Inferior parietal cortex (tissue), 1 donor: ENCODE results near the gene YOD1.
A peak's percentile ranks its signal among the peaks of the same experiment; 100 is the strongest.

Experiments
- DNase-seq: peaks from one replicate; pipeline ENCODE4 v3.0.0-alpha.2; 2016; ENCODE audit errors: extremely low spot score

The YOD1 gene

DNA sequence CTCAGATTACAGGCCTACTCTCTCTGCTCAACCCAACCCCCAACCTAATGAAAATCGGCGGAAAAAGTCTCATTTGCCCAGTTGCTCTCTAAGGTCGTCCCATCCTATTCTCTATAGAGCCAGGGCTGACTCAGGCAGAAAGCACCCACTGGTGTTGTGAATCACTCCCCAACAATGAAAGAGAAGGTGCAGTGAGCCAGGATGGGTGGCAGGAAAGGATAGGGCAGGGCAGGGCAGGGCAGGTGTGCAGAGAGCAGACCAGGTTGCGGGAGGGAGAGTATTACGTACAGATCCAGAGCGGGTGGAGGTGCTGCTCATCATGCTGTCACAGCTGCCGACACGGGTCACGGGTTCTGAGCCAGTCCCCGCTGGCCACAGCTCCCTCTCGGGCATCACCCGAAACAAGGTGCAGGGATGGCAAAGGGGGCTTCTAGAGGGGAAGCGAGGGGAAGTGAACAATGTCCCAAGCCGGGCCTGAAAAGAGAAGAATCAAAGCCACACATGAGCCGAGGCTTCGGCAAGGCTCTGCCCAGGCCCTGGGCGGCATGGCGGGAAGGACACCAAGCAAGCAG is 23.7 kb downstream of the YOD1 start:
- no peak for DNase-seq

DNA sequence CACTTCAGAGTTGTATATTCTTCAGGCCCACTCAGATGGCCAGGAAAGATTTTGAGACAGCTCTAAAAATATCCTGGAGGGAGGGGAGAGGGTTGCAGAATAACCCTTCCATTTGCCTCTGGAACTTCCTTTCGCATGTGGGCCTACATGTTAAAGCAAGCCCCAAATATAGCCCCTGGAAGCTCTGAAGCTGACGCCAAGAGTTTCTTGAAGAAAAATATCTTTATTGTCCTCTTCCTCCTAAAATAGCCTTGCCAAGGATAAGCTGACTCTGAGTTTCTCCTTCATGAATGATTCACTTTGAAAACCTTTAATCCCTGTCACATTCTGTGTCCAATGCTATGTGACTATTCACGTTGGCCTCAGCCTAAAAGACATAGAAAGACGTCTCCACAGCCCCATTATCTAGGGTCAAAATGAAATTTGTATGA is 24.9 kb downstream of the YOD1 start:
- DNase-seq = no peak

DNA sequence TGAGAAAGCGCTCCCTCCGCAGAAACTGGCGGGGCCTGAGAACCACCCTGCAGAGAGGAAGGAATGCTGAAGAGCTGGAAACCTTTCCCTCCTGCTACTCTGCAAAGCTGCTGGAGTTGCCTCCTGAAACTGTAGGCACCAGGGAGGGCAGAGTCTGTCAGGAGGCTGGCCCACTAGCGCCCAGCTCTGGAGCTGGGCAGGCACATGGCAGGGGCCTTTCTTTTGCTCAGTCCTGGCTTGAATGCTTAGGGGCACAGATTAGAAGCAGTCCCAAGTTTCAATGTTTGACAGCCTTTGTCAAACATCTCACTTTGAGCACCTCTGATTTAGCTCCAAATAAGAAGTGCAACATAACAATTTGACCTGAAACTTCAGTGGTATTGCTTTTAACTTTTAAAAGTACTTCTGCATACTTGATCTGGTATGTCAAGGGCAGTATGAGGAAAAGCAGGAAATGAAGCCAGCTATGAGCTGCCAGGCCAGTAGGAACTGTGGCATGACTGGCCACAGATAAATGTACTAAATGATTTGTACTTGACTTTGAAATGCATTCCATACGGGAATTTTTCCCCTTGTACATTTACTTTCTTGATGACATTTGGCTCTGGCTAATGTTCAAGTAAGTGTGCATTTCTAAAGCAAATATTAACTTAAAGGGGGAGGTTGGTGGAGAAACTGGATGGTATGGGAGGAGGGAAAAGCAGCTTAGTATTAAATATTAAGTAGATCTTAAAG is 25.7 kb downstream of the YOD1 start:
- no peak for DNase-seq

DNA sequence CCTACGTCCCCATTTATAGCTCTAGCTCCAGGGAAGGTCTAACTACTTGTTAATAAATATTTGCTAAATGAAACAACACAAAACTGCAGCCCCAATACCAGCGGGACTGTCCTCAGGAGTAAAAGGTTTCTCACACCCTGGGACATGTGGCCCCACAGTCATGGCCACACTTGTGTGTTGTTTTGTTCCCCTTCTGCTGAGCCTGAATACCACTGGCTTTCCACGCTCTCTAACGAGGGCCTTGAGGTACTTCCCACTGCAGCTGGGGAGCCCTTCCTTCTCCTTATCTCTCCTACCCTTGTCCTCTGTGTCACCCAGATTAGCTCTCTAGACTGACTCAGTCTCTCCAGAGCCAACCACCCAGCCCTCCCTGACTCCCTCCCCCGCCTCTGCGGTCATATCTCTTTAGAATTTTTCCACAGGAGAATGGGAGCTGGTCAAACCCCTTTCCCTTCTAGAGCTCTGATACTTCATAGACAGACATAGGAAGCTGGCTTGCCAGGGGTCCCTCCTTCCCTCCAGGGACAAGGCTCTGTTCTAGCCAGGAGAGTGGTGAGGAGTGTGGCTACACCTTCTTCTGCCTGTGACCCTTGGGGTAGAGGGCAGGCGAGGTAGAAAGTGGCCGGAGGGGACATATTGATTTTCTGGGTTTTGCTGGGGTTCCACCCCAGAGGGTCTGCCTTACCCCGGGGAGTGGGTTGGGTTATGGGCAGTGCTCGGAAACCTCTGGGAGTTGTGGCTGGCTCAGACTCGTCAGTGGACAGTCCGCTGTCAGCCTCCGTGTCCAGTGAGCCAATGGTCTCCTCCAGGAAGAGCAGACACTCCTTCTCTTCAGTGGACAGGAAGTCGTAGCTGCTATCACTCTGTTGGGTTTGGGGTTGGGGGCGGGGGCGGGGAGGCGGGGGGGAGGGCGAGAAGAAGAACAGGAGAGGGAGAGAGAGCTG is 26.5 kb downstream of the YOD1 start:
- peak; percentile 63 for DNase-seq

DNA sequence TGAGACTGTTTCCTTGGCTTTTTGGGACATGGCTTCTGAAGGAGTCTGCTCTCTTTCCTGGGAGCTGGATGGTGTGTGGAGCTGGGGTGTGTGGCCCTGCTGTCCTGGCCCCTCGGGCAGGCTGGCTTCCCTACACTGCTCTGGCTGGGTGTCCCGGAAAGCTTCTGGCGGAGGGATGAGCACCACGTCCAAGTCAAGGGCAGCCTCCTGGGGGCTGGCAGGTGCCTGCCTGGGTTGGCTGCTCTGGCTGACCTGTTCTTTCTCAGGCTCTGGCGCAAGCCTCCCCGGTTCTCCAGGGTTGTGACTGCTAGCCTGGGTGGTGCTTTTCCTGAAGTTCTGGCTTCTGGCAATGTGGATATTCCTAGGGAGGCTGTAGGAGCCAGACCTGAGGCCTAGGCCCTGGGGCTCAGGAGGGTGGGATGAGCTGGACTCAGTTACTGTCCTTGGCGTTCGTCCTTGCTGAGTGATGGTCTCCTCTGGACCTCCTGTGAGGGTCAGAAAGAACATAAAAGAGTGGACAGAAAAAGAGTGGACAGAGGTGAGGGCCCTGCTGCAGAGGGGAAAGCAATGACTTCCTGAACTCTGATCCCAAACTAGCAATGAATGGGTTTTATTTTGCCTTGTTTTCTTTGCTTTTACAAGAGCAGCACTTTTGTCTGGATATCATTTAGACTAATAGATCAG is 27.9 kb downstream of the YOD1 start:
- DNase-seq = no peak

DNA sequence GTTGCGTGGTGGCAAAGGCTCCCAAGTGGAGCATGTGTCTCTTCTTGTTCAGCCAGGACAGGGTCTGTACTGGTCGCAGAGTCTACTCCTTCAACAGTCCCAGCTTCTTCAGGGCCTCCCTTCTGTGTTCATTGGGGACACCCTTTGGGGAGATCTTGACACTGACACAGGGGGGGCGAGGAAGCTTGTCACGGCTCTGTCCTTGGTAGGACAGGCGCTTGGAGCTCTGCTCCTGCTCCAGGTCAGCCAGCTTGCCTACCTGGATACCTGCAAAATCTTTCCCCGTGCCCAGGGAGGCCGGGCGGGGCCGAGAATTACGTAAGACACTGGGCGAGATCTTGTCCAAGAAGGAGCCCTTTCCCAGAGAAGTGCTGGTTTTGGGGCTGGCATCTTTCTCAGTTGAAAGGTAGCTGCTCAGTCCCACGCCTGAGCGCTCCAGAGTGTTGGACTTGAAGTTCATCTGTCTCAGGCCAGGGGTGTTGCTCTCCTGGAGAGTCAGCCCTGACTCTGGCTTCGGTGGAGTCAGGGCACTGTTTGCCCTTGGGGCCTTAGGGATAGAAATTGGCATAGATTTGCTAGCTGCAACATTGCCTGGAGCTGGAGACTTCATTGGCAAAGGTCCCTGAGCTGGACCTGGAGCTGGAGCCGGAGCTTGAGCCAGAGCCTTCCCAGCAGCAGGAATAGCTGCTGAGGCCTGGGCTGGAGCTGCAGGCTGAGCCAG is 29.0 kb downstream of the YOD1 start:
- no peak for DNase-seq

DNA sequence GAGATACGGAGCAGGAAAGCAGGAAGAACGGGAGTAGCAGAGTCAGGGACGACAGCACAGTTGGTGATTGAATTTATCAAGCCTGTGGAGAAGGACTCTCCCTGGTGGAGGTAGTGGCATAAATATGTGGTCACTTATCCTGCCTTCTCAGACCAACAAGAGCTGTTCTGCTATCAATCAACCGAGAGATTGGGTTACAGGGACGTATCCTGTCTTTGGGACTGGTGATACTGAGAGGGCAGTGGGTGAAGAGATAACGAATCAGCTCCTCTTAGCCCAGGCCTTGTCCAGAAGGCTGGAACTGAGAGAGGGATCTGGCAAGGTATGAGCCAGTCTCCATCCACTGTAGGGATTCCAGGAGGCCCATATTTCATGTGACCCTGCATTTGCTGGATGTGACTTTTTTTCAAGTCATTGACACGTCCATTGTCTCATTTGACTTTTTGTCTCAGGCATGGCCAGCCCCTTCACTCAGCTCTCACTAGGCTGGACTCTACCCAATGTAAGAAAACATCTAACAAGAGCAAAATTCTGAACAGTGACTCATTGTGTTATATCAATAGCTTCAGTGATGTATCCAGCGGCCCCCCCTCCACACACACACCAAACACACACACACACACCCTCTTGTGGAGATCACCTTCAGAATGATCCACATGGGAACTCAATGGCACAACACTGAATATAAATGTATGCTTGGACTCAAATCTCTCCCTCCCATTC is 29.7 kb downstream of the YOD1 start:
- peak; percentile 53 for DNase-seq

DNA sequence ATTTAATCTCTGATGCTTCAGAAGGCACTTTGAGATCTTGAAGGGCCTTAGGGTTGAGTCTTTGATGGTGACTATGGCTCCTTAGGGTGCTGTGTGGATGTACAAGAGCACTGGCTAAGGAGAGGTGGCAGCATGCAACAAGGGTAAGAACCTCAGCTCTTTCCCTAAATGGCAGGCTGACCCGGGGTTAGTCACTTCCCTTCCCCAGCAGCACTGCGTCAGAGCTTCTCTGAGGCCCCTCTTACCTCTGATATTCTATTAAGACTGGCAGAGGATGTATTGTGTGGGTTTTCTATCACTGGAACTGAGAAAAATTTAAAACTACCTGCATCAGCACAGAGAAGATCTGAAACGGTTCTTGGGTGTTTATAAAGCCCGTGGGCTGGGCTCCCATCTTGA is 30.3 kb downstream of the YOD1 start:
- DNase-seq = no peak

DNA sequence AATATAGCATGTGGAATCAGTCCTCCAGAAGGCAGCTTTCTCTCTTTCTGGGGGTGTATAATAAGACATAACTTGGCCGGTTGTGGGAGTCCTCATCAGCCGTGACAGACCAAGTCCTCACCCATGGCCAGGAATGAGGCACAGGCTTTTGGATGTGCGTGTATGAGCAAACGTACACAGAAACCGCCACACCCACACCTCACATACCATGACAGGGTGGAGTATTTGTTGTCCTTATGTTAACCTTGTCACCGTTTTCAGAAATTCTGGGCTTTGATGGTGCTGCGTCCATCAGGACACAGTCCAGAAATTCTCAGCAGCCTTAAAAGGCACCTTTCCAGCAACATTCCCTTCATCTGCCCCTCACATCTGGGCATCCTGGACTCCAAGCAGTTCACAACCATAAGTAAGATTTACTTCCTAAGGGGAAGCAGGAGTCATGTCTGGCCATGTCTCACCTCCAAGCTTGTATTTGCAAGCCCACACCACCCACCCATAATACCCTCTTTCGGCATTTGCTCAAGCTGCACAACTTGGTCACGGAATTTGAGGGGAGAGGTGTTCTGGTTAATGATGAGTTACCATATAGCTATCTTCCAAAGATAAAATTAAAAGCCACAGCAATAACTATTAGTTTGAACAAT is 30.8 kb downstream of the YOD1 start:
- DNase-seq = no peak

DNA sequence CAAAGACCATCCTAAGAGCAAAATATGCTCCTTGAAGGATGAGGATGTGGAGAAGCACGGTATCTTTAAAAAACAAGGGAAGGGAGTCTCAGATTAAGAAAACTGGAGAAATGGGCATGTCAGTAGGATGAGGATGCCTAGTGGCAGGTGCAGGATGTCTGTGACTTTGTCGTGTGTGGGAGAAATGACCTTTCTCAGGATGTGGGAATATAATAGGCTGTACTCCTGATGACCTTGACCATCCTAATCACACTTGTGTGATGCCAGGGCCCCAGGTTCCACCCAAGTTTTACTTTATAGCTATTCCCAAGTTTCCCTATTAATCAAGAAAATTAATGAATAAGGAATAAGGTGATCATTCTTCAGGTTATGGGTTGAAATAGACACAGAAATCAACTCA is 31.3 kb downstream of the YOD1 start:
- DNase-seq = no peak

DNA sequence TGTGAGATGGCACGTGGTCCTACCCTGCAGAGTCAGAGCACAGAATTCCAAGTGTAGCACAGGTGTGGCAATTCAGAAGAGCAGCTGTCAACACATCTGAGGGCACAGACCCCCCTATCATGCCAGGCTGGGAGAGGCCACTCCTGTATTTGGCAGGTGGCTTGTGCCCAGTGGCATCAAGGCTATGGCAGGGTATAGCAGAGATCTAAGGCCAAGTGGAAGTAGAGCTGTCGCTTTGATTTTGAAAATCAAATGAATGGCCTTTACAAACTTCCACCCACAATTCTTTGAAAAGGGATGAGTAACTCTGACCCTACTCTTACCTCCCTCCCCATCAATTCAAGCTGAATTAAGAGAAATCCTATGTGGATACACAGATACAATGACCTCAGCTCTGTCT is 31.8 kb downstream of the YOD1 start:
- DNase-seq = no peak

DNA sequence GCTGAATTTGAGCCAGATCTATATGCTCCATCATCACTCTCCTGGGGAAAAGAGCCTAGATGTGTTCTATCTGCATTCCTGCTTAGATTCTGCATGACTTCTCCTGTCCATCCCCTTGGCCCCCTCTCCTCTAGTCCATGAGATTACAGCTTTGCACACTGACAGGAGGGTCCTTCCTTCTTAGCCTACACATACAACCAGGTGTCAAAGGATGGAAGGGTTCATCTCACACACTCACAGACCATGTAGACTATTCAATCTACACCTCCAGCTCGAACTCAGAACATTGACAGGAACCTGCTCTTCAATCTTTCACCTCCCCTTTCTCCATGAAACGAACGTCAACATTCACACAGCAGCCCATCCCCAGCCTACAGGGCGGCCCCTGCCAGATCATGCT is 32.3 kb downstream of the YOD1 start:
- no peak for DNase-seq

DNA sequence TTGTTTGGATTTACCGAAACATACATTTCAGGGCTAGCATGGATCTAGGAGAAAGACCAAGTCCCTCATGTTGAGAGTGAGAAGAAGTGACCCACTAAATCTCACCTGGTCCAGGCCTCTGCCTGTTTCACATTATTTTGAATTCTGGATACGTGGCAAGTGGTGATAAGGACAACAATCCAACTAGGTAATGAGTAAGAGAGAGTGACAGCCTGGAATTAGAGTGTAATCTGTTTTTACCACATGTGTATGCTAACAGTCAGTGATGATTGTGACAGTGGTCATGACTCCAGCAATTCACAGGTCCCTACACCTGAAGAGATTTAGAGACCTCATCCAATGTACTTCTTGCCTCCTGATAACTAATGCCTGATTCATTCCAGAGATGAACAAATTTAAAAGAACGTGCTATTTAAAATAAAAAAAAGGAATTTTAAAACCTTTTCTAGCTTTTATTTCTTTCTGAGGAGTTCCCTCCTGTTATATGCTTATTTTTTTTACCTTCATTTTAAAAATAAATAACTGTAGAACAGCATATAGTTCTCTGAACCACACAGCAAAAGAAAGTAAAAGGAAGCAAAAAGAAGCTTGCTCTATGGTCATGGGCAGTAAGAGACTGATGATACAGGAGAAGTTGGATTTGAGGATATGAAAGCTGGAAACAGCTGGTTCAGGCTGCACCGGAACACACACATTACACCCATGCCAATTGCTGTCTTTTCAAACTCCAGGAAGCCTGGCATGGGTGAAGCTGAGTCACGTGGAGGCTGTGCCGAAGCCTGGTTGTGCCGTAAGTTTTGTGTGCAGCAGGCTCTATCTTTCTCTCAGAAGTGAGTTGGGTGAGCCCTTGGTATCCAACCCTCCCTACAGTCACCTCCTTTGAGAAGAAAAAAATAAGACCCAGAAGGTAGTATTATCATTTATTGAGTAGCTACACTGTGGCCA is 33.1 kb downstream of the YOD1 start:
- DNase-seq = no peak

DNA sequence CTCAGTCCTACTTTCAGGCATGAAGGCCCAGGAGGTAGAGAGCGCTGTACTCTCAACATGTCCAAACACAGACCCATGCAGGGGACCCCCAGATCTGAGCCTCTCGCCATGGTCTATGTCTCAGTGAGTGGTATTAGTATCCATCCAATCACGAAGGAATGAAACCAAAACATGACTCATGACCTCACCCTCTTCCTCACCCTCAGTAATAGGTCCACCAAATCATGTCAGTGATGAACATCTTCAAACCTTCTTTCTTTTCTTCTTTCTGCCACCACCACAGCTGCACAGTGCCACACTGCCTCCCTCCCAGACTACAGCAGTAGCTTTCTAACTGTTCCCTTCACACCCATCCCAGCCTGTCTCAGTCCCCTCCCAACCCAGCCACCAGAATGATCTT is 35.2 kb downstream of the YOD1 start:
- no peak for DNase-seq

DNA sequence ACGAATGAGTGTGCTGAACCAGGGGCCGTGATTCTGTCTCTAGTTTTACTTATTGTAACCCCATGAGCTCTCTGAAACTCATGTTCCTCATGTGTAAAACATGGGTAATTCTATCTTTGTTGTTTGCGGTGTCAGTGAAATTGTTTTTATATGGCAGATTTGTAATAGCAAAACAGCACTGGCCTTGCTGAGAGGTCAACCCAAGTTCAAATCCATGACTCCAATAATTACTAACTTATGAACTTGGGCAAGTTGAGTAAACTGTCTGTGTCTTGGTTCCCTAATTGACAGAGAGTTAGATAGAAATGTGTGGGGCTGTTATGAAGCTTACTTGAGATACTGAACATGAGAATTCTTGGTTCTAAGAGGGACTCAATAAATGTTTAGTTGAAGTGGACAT is 36.3 kb downstream of the YOD1 start:
- no peak for DNase-seq

DNA sequence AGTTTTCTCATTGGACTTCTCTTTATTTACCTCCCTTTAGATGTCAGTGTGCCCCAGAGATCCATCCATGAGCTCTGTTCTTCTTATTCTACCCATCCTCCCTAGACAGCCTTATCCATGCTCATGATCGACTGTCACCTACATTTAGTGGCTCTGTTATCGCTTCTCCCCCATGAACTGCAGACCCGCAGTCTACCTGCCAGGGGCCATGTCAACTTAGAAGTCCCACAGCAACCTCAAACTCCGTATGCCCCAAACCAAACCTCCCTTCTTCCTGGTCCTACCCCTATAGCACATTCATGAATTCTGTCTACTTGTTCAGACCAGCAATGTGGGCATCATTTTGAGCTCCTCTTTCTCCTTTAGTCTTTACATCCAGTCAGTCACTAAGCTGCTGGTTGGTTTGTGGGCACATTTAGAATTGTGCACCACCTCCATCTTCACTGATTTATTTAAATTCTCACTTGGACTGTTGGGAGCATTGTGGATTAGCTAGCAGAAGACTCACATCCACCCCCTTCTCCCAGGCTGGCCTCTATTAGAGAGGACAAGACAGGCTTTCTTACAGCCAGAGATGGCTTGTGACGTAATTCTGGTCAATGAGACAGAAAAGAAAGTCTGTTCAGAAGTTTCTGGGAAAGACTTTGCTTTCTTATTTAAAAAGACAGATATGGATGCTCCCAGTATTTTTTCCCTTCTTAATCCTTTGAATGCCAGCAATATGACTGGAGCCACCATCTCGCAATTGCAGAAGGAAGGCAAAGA is 37.5 kb downstream of the YOD1 start:
- no peak for DNase-seq

DNA sequence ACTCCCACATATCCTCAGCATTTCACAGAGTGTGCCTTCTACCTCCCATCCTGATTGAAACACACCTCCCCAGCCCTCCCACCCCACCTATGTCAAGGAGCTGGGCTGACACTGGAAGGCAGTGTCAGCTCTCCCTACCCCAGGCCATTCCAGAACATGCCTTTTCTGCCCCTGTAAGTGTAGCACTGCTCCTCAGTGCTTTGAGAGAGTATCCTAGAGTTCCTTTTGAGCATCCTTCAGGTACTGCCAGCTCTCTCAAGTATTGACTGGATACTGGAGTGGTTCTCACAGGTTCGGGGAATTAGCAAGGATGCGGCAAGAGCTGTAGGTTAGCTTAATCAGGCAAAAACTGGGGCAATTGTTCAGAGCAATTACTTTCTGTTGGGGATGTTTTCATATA is 40.3 kb downstream of the YOD1 start:
- no peak for DNase-seq

DNA sequence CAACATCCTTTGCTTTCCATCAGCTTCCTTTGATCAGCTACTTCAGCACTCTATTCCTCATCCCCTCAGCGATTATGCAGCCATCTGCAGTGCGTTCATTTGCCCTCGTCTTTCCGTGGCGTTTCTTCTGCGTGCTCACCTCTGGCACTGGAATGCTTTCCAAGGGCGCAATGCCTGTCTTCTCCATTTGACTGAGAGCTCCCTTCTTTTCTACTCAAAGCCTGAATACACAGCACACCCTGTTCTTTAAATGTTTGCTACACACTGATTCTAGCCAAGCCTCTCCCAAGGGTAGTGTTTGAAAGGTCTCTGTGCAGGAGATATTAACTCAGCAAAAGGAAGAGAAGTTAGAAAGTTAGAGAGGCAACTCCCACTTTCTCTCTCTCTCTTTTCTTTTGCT is 41.1 kb downstream of the YOD1 start:
- DNase-seq = no peak
